IMR-90 (cell line): ENCODE measurements around the gene KIAA0825. TPM values are rescaled to one million over a fixed set of nuclear protein-coding genes. Genes with fewer than 3 reads are reported as not detected.

Experiments used
- ATAC-seq: fragments of 200-7000 bp; cut with Tn5 transposase; 2 replicates; pipeline ENCODE4 v1.9.1; 2020; ENCODE audit warnings: low read depth, mild to moderate bottlenecking, moderate library complexity
- BruUV-seq: library from RNA; stranded (reverse); fragments of 400-500 nt; replicated peaks from 2 replicates; lab custom pipeline; 2021; lab: Mats Ljungman, UMichigan
- CTCF ChIA-PET: fragments of 300-600 bp; formaldehyde crosslinking; extraction: SDS; loops from one replicate; lab custom pipeline; 2021; ENCODE audit warnings: antibody characterized with exemption; lab: Yijun Ruan, JAX
- POLR2A ChIA-PET: fragments of 300-600 bp; sonication (Branson Sonifier 250); formaldehyde crosslinking; loops from one replicate; lab custom pipeline; 2022; ENCODE audit warnings: antibody characterized with exemption; ENCODE audit not compliant: unreplicated experiment; lab: Charles Lee
- DNase-seq: peaks from one replicate; pipeline ENCODE4 v3.0.0; 2013
- H2AFZ ChIP-seq: replicated peaks from 2 replicates; pipeline ENCODE3; 2013; ENCODE audit warnings: low read length, mild to moderate bottlenecking; ENCODE audit not compliant: poor library complexity
- H2AK5ac ChIP-seq: 2 replicates; pipeline ENCODE4 v1.6.1; 2013; ENCODE audit warnings: low read depth, low read length, inconsistent platforms
- H2AK9ac ChIP-seq: replicated peaks from 2 replicates; pipeline ENCODE3; 2013; ENCODE audit warnings: mild to moderate bottlenecking, low read depth, low read length, moderate library complexity; ENCODE audit not compliant: poor library complexity
- H2BK120ac ChIP-seq: 2 replicates; pipeline ENCODE4 v1.6.1; 2013; ENCODE audit warnings: low read depth, low read length, inconsistent platforms
- H2BK15ac ChIP-seq: 3 replicates; pipeline ENCODE4 v1.6.1; 2013; ENCODE audit warnings: low read depth, low read length, inconsistent platforms
- H2BK20ac ChIP-seq: 2 replicates; pipeline ENCODE4 v1.6.1; 2013; ENCODE audit warnings: low read depth, mild to moderate bottlenecking, inconsistent platforms, low read length, moderate library complexity
- H2BK5ac ChIP-seq: 2 replicates; pipeline ENCODE4 v1.6.1; 2013; ENCODE audit warnings: mild to moderate bottlenecking, low read depth, low read length, inconsistent platforms; ENCODE audit not compliant: poor library complexity, severe bottlenecking
- H3K14ac ChIP-seq: replicated peaks from 2 replicates; pipeline ENCODE4 v1.6.1; 2013; ENCODE audit warnings: low read depth, low read length, inconsistent platforms
- H3K18ac ChIP-seq: 2 replicates; pipeline ENCODE4 v1.6.1; 2013; ENCODE audit warnings: low read depth, low read length, control low read depth
- H3K23ac ChIP-seq: 2 replicates; pipeline ENCODE4 v1.6.1; 2013; ENCODE audit warnings: low read depth, low read length, inconsistent platforms
- H3K27ac ChIP-seq: 2 replicates; pipeline ENCODE4 v1.5.1; 2013; ENCODE audit warnings: mild to moderate bottlenecking, control low read depth, low read length; ENCODE audit not compliant: insufficient read depth
- H3K27me3 ChIP-seq: 2 replicates; pipeline ENCODE4 v1.6.1; 2013; ENCODE audit warnings: low read length; ENCODE audit not compliant: control insufficient read depth, insufficient read depth
- H3K36me3 ChIP-seq: 2 replicates; pipeline ENCODE4 v1.6.1; 2013; ENCODE audit warnings: low read length, mixed read lengths; ENCODE audit not compliant: control insufficient read depth, insufficient read depth
- H3K4ac ChIP-seq: 2 replicates; pipeline ENCODE4 v1.6.1; 2013; ENCODE audit warnings: low read depth, low read length, inconsistent platforms
- H3K4me1 ChIP-seq: 2 replicates; pipeline ENCODE4 v1.6.1; 2013; ENCODE audit warnings: low read length, mixed read lengths; ENCODE audit not compliant: control insufficient read depth, insufficient read depth
- H3K4me2 ChIP-seq: 2 replicates; pipeline ENCODE4 v1.6.1; 2013; ENCODE audit warnings: low read depth, mild to moderate bottlenecking, control low read depth, low read length, moderate library complexity
- H3K4me3 ChIP-seq: 2 replicates; pipeline ENCODE4 v1.5.1; 2013; ENCODE audit warnings: low read depth, mild to moderate bottlenecking, control low read depth, low read length, moderate library complexity; ENCODE audit not compliant: insufficient read depth
- H3K56ac ChIP-seq: 2 replicates; pipeline ENCODE4 v1.6.1; 2013; ENCODE audit warnings: low read length, inconsistent platforms; ENCODE audit not compliant: insufficient read depth; ENCODE audit errors: extremely low read depth
- H3K79me1 ChIP-seq, 2 experiments: 2 replicates each; pipeline ENCODE4 v1.6.1; 2013; ENCODE audit warnings: low read length in 2 of 2, inconsistent platforms in 1 of 2, low read depth in 1 of 2
- H3K9ac ChIP-seq: 2 replicates; pipeline ENCODE4 v1.6.1; 2013; ENCODE audit warnings: low read depth, low read length, control low read depth
- H3K9me1 ChIP-seq: 2 replicates; pipeline ENCODE4 v1.6.1; 2013; ENCODE audit warnings: low read length, inconsistent platforms; ENCODE audit not compliant: insufficient read depth
- H3K9me3 ChIP-seq: 2 replicates; pipeline ENCODE4 v1.6.1; 2013; ENCODE audit warnings: low read length; ENCODE audit not compliant: control insufficient read depth, insufficient read depth
- H4K20me1 ChIP-seq: 2 replicates; pipeline ENCODE4 v1.6.1; 2013; ENCODE audit warnings: low read length, inconsistent platforms; ENCODE audit not compliant: insufficient read depth
- H4K5ac ChIP-seq: 2 replicates; pipeline ENCODE4 v1.6.1; 2013; ENCODE audit warnings: mild to moderate bottlenecking, low read depth, low read length, control low read depth
- H4K8ac ChIP-seq, 2 experiments: 2 replicates each; pipeline ENCODE4 v1.6.1; 2013; ENCODE audit warnings: low read depth in 2 of 2, low read length in 2 of 2, control low read depth in 1 of 2, inconsistent platforms in 1 of 2
- H4K91ac ChIP-seq: 2 replicates; pipeline ENCODE4 v1.6.1; 2013; ENCODE audit warnings: low read depth, low read length, inconsistent platforms; ENCODE audit not compliant: insufficient read depth
- BHLHE40 ChIP-seq: fragments of 150-350 bp; IDR thresholded peaks from 2 replicates; pipeline ENCODE4 v1.6.1; 2016; ENCODE audit warnings: mild to moderate bottlenecking, low read depth, low read length
- CEBPB ChIP-seq: IDR thresholded peaks from 2 replicates; pipeline ENCODE4 v1.6.1; 2012; ENCODE audit warnings: low read depth, low read length, improper control_type of control experiment
- CHD1 ChIP-seq: IDR thresholded peaks from 2 replicates; pipeline ENCODE4 v1.6.1; 2012; ENCODE audit warnings: low read depth, low read length, improper control_type of control experiment
- ELK1 ChIP-seq: fragments of 150-350 bp; IDR thresholded peaks from 2 replicates; pipeline ENCODE4 v1.6.1; 2016; ENCODE audit warnings: low read depth, mild to moderate bottlenecking, low read length, moderate library complexity, borderline replicate concordance
- FOS ChIP-seq: fragments of 150-350 bp; IDR thresholded peaks from 2 replicates; pipeline ENCODE4 v1.6.1; 2016; ENCODE audit warnings: low read depth, low read length
- MAFK ChIP-seq: IDR thresholded peaks from 2 replicates; pipeline ENCODE4 v1.6.1; 2012; ENCODE audit warnings: low read depth, low read length, improper control_type of control experiment
- MAZ ChIP-seq: IDR thresholded peaks from 2 replicates; pipeline ENCODE4 v1.6.1; 2012; ENCODE audit warnings: low read depth, mild to moderate bottlenecking, low read length, improper control_type of control experiment, moderate library complexity, borderline replicate concordance
- NFE2L2 ChIP-seq: fragments of 150-350 bp; IDR thresholded peaks from 2 replicates; pipeline ENCODE4 v1.6.1; 2016; ENCODE audit warnings: low read depth, mild to moderate bottlenecking, low read length
- POLR2A ChIP-seq: IDR thresholded peaks from 2 replicates; pipeline ENCODE4 v1.6.1; 2012; ENCODE audit warnings: mild to moderate bottlenecking, low read depth, low read length
- RAD21 ChIP-seq: IDR thresholded peaks from 2 replicates; pipeline ENCODE4 v1.6.1; 2012; ENCODE audit warnings: low read length, improper control_type of control experiment
- RCOR1 ChIP-seq: IDR thresholded peaks from 2 replicates; pipeline ENCODE4 v1.6.1; 2012; ENCODE audit warnings: mild to moderate bottlenecking, low read length, improper control_type of control experiment; ENCODE audit not compliant: insufficient replicate concordance
- SMC3 ChIP-seq: fragments of 150-350 bp; IDR thresholded peaks from 2 replicates; pipeline ENCODE4 v1.6.1; 2016; ENCODE audit warnings: low read depth, mild to moderate bottlenecking, antibody characterized with exemption, low read length, moderate library complexity
- USF2 ChIP-seq: fragments of 150-350 bp; IDR thresholded peaks from 2 replicates; pipeline ENCODE4 v1.6.1; 2017; ENCODE audit warnings: mild to moderate bottlenecking, antibody characterized with exemption, low read length, low read depth
- WGBS, 2 experiments: methylation state at CpG; one replicate each; pipeline versions ENCODE4 v1.1.5 to v1.1.7; 2013; ENCODE audit warnings: missing lambda C conversion rate in 2 of 2; ENCODE audit not compliant: insufficient read length in 1 of 2; ENCODE audit errors: extremely low coverage in 2 of 2; 5-methylcytosine and 5-hydroxymethylcytosine counted together
- dilution Hi-C: fragments of 300-500 bp; cut with HindIII; formaldehyde crosslinking; loops from one replicate; pipeline ENCODE4 v1.14.3; 2018; ENCODE audit warnings: low sequenced_read_pairs; ENCODE audit not compliant: unreplicated experiment
- in situ Hi-C: fragments of 300-500 bp; cut with MboI; formaldehyde crosslinking; loops from 3 replicates; pipeline ENCODE4 v1.14.3; 2019; ENCODE audit warnings: low sequenced_read_pairs, inconsistent platforms, mixed read lengths
- intact Hi-C: fragments of 100-400 bp; cut with micrococcal nuclease; formaldehyde crosslinking; loops from 2 replicates; pipeline ENCODE4 v1.10.0; 2022
- polyA plus RNA-seq, 3 experiments: library from polyadenylated mRNA; depleted of rRNA; stranded (reverse); fragments of >200 nt; gene quantifications; 2 replicates each; pipeline ENCODE4 v1.2.3, GENCODE V29; 2012; ENCODE audit warnings: low replicate concordance in 1 of 3
- total RNA-seq: library from RNA; depleted of rRNA; stranded (reverse); fragments of >200 nt; gene quantifications from 2 replicates; pipeline ENCODE4 v1.2.3, GENCODE V29; 2012

The KIAA0825 gene
- total and polyA plus RNA-seq, 2 of the 4 experiments (the other 2 are of a cell fraction): 0.46 to 1.8 TPM

DNA sequence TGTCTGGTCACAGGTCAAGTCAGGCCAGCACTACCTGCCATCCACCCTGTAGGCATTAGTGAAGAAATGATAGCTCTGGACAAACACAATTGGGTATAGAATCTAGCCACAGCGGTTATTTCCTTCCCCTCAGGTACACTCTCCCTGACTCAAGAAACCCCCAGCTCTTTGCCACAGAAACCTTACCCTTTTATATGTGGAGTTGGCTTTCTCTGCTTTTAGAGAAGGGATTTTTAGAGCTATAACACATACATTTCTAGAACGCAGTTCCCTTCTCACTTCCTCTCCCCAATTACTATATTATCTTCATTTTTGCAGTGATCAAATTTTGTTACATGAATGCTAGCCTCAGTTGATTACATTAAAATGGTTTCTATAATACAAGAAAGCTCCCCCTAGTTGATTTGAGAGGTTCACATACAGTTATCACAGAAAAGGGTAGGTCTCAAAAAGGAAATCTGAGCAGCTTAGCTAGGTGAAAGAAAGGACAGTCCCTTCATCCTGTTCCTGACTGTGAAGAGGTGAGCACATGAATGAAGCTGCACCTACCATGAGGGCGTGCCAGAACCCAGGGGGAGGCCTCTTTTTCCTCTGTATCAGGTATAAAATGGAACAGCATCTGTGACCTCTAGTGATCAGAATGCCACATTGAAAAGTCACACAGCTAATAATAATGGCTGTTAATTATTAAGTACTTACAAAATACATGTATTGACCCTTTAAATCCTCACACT lies 425.6 kb downstream of the KIAA0825 start:
- no peaks in the 10 kb centered on the region for H3K4me1 ChIP-seq
- no peaks in the 10 kb centered on the region for H3K9me3 ChIP-seq
- intact Hi-C loops: no loop called here

More for the DNA sequence above, 425.6 kb downstream of the KIAA0825 start:
- no peak overlapping the region for H2AFZ ChIP-seq
- H3K79me1 ChIP-seq: no peaks in the 10 kb centered on the region
- H2BK5ac ChIP-seq: no peak overlapping the region
- TF ChIP-seq MAFK (no peak), USF2 (no peak), FOS (no peak), SMC3 (no peak), CEBPB (no peak), RAD21 (no peak), NFE2L2 (no peak), CHD1 (no peak), RCOR1 (no peak), ELK1 (no peak), BHLHE40 (no peak), MAZ (no peak), POLR2A (no peak)
- no peak overlapping the region for H3K27ac ChIP-seq
- no peaks in the 10 kb centered on the region for H3K9me1 ChIP-seq
- no TSS peak for BruUV-seq
- H2BK15ac ChIP-seq: no peak overlapping the region
- WGBS, 2 experiments: no CpG with 5 or more reads among the region's 3 CpGs
- no peak overlapping the region for H3K4me3 ChIP-seq
- no peak overlapping the region for H4K8ac ChIP-seq
- no peak overlapping the region for H3K56ac ChIP-seq
- in situ Hi-C loops (no loop called here), dilution Hi-C loops (no loop called here)
- no peaks in the 10 kb centered on the region for H4K20me1 ChIP-seq
- no peak overlapping the region for H3K23ac ChIP-seq
- no peak overlapping the region for H3K18ac ChIP-seq
- ChIA-PET CTCF (interaction anchor here (1.3 kb wide), 1 partner anchor 11 kb away, joined by 4 read pairs; no protein-coding TSS in a partner anchor), POLR2A (no interaction called here)
- ATAC-seq: no peak
- H2BK120ac ChIP-seq: no peak overlapping the region
- no peak overlapping the region for H3K4ac ChIP-seq
- no peak overlapping the region for H2AK9ac ChIP-seq
- no peaks in the 10 kb centered on the region; the same call in 1 of the 2 replicates for H3K27me3 ChIP-seq
- H3K9ac ChIP-seq: no peak overlapping the region
- H4K91ac ChIP-seq: no peak overlapping the region
- no peak overlapping the region for H3K4me2 ChIP-seq
- H3K14ac ChIP-seq: no peak overlapping the region
- H4K5ac ChIP-seq: no peak overlapping the region
- no peak for DNase-seq
- no peak overlapping the region for H2AK5ac ChIP-seq
- no peak overlapping the region for H2BK20ac ChIP-seq
- no peaks in the 10 kb centered on the region for H3K36me3 ChIP-seq
